Right lobe of liver (tissue), 4 donors: ENCODE data around the gene CSTB.

Source experiments
- CTCF ChIP-seq, 4 donors: fragments of 200-600 bp in 3 of 4; fragments of 450-650 bp in 1 of 4; IDR thresholded peaks; one replicate each; pipeline versions ENCODE4 v1.5.1 to v1.8.0; 2016 to 2022; ENCODE audit warnings: antibody characterized with exemption in 4 of 4, mild to moderate bottlenecking in 2 of 4
- POLR2A ChIP-seq: fragments of 450-650 bp; IDR thresholded peaks from one replicate; pipeline ENCODE4 v1.6.1; 2017; ENCODE audit warnings: antibody characterized with exemption, mild to moderate bottlenecking
- donor health status: DM: no; HTN: no; CAD: no.
- donor health status: DM: no; HTN: no; CAD: no.
- donor health status: DM: no; HTN: yes; CAD: no.

- no peak for TF ChIP-seq POLR2A
- no peak for TF ChIP-seq CTCF (IDR thresholded peaks at IDR 0.05)
These were observed 37.0 kb upstream of the CSTB start for GRCh38 chr21:43812957-43813655.
